Upper lobe of left lung (tissue), 4 donors: Measurements from ENCODE around the gene HOXA2.

Source experiments
- CTCF ChIP-seq, 6 experiments: fragments of 450-650 bp in 4 of 6; fragments of 200-600 bp in 2 of 6; sonication (generic) in 2 of 6; IDR thresholded peaks; one replicate each; pipeline ENCODE4 v1.5.1; 2016 to 2019; ENCODE audit warnings: antibody characterized with exemption in 6 of 6
- EP300 ChIP-seq, 4 donors: sonication (generic); formaldehyde crosslinking; IDR thresholded peaks; one replicate each; pipeline ENCODE4 v1.5.1; 2017; ENCODE audit warnings: antibody characterized with exemption in 4 of 4, control low read depth in 2 of 4
- POLR2A ChIP-seq, 4 donors: fragments of 450-650 bp; IDR thresholded peaks; one replicate each; pipeline ENCODE4 v1.5.1; 2016 to 2017; ENCODE audit warnings: antibody characterized with exemption in 4 of 4, mild to moderate bottlenecking in 2 of 4
- POLR2AphosphoS5 ChIP-seq, 2 donors: sonication (generic); formaldehyde crosslinking; IDR thresholded peaks; one replicate each; pipeline ENCODE4 v1.5.1; 2017; ENCODE audit warnings: antibody characterized with exemption in 2 of 2

- TF ChIP-seq CTCF (IDR thresholded peaks at IDR 0.05) (no peak), POLR2A (IDR thresholded peaks at IDR 0.05) (no peak), POLR2AphosphoS5 (IDR thresholded peaks at IDR 0.05) (no peak), EP300 (IDR thresholded peaks at IDR 0.05) (no peak)
Observed at GRCh38 chr7:27080844-27081436, 21.5 kb downstream of the HOXA2 start.
